ENCODE measurements around the gene NHP2. TPM values are rescaled to one million over a fixed set of nuclear protein-coding genes. Genes with fewer than 3 reads are reported as not detected.

NHP2 gene
- total and polyA plus RNA-seq, 10 of the 15 experiments (the other 5 are each of a cell fraction or from before 2014, with no cell fraction given) = 39.2 to 513 (median 198) TPM

DNA sequence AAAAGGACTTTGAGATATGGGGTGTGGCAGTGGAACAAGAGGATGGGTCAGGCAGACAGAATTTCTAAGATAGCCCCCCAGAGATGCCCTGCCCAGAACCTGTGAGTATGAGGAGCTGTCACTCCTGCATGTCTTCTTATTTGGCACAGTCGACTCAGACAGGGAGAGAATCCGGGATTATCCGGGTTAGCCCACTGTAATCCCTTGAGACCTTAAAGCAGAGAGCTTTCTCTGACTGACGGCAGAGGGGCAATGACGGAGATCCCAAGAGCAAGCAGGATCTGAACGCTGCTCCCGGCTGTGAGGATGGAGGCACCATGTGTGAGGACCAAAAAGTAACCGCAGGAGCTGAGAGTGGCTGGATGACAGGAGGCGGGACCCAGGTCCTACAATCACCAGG is 8.8 kb upstream of the NHP2 start (continued):
- TF ChIP-seq, protein P1, sequence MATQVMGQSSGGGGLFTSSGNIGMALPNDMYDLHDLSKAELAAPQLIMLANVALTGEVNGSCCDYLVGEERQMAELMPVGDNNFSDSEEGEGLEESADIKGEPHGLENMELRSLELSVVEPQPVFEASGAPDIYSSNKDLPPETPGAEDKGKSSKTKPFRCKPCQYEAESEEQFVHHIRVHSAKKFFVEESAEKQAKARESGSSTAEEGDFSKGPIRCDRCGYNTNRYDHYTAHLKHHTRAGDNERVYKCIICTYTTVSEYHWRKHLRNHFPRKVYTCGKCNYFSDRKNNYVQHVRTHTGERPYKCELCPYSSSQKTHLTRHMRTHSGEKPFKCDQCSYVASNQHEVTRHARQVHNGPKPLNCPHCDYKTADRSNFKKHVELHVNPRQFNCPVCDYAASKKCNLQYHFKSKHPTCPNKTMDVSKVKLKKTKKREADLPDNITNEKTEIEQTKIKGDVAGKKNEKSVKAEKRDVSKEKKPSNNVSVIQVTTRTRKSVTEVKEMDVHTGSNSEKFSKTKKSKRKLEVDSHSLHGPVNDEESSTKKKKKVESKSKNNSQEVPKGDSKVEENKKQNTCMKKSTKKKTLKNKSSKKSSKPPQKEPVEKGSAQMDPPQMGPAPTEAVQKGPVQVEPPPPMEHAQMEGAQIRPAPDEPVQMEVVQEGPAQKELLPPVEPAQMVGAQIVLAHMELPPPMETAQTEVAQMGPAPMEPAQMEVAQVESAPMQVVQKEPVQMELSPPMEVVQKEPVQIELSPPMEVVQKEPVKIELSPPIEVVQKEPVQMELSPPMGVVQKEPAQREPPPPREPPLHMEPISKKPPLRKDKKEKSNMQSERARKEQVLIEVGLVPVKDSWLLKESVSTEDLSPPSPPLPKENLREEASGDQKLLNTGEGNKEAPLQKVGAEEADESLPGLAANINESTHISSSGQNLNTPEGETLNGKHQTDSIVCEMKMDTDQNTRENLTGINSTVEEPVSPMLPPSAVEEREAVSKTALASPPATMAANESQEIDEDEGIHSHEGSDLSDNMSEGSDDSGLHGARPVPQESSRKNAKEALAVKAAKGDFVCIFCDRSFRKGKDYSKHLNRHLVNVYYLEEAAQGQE (IDR thresholded peaks at IDR 0.05; ENCODE audit: low read depth, low read length) = no peak
- TF ChIP-seq TCF3 (IDR thresholded peaks at IDR 0.05; ENCODE audit: borderline replicate concordance, insufficient read depth, low read depth, low read length) (no peak), RB1 (IDR thresholded peaks at IDR 0.05; ENCODE audit: borderline replicate concordance) (no peak), RAD21 (IDR thresholded peaks at IDR 0.05; ENCODE audit: insufficient read depth, low read depth, low read length) (no peak), ZNF24 (IDR thresholded peaks at IDR 0.05) (no peak), RAD51 (IDR thresholded peaks at IDR 0.05) (no peak), NFIC (IDR thresholded peaks at IDR 0.05; ENCODE audit: low read depth, low read length) (no peak), PML (IDR thresholded peaks at IDR 0.05; ENCODE audit: low read length) (no peak), NFYA (IDR thresholded peaks at IDR 0.05; ENCODE audit: borderline replicate concordance, low read depth, low read length) (no peak), GABPA (IDR thresholded peaks at IDR 0.05; ENCODE audit: low read depth) (no peak), ZNF207 (IDR thresholded peaks at IDR 0.05; ENCODE audit: borderline replicate concordance) (no peak), POU2F2 (IDR thresholded peaks at IDR 0.05; ENCODE audit: borderline replicate concordance, low read depth, low read length) (no peak)
- TF ChIP-seq, protein P2, sequence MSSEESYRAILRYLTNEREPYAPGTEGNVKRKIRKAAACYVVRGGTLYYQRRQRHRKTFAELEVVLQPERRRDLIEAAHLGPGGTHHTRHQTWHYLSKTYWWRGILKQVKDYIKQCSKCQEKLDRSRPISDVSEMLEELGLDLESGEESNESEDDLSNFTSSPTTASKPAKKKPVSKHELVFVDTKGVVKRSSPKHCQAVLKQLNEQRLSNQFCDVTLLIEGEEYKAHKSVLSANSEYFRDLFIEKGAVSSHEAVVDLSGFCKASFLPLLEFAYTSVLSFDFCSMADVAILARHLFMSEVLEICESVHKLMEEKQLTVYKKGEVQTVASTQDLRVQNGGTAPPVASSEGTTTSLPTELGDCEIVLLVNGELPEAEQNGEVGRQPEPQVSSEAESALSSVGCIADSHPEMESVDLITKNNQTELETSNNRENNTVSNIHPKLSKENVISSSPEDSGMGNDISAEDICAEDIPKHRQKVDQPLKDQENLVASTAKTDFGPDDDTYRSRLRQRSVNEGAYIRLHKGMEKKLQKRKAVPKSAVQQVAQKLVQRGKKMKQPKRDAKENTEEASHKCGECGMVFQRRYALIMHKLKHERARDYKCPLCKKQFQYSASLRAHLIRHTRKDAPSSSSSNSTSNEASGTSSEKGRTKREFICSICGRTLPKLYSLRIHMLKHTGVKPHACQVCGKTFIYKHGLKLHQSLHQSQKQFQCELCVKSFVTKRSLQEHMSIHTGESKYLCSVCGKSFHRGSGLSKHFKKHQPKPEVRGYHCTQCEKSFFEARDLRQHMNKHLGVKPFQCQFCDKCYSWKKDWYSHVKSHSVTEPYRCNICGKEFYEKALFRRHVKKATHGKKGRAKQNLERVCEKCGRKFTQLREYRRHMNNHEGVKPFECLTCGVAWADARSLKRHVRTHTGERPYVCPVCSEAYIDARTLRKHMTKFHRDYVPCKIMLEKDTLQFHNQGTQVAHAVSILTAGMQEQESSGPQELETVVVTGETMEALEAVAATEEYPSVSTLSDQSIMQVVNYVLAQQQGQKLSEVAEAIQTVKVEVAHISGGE (CRISPR knock-in tag; IDR thresholded peaks at IDR 0.05) = no peak
